Measurements from ENCODE around the gene FYN. TPM values are rescaled to one million over a fixed set of nuclear protein-coding genes. Genes with fewer than 3 reads are reported as not detected.

Gene FYN
- total and polyA plus RNA-seq, 2 of the 13 experiments (the other 11 are each of a cell fraction or from before 2014, with no cell fraction given), result 15.5 to 24.6 TPM

- no peak for TF ChIP-seq ZBTB40 (IDR thresholded peaks at IDR 0.05)
- no peak for TF ChIP-seq ZBTB40 (CRISPR knock-in tag; IDR thresholded peaks at IDR 0.05)
- TF ChIP-seq ZNF180 (CRISPR knock-in tag; IDR thresholded peaks at IDR 0.05; ENCODE audit: borderline replicate concordance, low read depth), result no peak
- no peak for TF ChIP-seq SOX13 (IDR thresholded peaks at IDR 0.05)
- no peak for TF ChIP-seq SOX13 (CRISPR knock-in tag; conservative IDR thresholded peaks at IDR 0.05 in 1 of 2, IDR thresholded peaks at IDR 0.05 in 1 of 2)
- no peak for TF ChIP-seq BHLHE40 (IDR thresholded peaks at IDR 0.05; ENCODE audit: low read length)
- no peak for TF ChIP-seq ZBTB8A (CRISPR knock-in tag; IDR thresholded peaks at IDR 0.05; ENCODE audit: borderline replicate concordance, low read depth)
- no peak for TF ChIP-seq ZNF251 (CRISPR knock-in tag; IDR thresholded peaks at IDR 0.05)
- no peak for TF ChIP-seq NFE2L1 (CRISPR knock-in tag; IDR thresholded peaks at IDR 0.05; ENCODE audit: borderline replicate concordance)
- no peak for TF ChIP-seq TFAP4 (IDR thresholded peaks at IDR 0.05; ENCODE audit: borderline replicate concordance, low read depth)
These were observed 63.5 kb downstream of the FYN start (continued) for GRCh38 chr6:111809766-111810165.

Data from HepG2 (cell line).